ENCODE measurements around the gene KIF1C.
"Not testable (repeated sequence)": the region's sequence is repeated elsewhere in the genome, so short reads cannot be mapped to it uniquely, and the experiment has no call there.

DNA sequence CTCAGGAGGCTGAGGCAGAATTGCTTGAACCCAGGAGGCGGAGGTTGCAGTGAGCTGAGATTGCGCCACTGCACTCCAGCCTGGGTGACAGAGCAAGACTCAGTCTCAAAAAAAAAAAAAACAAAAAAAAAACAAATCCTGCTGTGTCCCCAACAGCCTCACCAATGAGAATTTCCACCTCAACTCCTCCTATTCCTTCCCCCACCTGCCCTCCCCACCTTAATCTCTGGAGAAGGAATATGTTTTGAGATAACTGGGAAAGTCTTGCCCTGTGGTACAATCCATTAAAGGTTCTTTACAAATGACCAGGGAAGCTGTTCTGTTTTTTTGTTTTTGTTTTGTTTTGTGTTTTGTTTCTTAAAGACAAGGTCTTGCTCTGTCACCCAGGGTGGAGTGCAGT, 32.4 kb downstream of the KIF1C start:
- not testable (repeated sequence) for TF ChIP-seq ZNF292 (tag by site-specific recombination; IDR thresholded peaks at IDR 0.05; ENCODE audit: borderline replicate concordance, low read depth); ZNF580 (tag by site-specific recombination; IDR thresholded peaks at IDR 0.05); SCRT1 (tag by site-specific recombination; IDR thresholded peaks at IDR 0.05; ENCODE audit: borderline replicate concordance); ZNF354C (tag by site-specific recombination; IDR thresholded peaks at IDR 0.05; ENCODE audit: borderline replicate concordance, low read depth); ZNF544 (tag by site-specific recombination; IDR thresholded peaks at IDR 0.05); YY1 (tag by site-specific recombination; IDR thresholded peaks at IDR 0.05); ZNF777 (tag by site-specific recombination; IDR thresholded peaks at IDR 0.05; ENCODE audit: borderline replicate concordance); ZNF175 (tag by site-specific recombination; IDR thresholded peaks at IDR 0.05); ZNF513 (tag by site-specific recombination; IDR thresholded peaks at IDR 0.05); ZBTB8A (tag by site-specific recombination; IDR thresholded peaks at IDR 0.05)
- TF ChIP-seq, protein P1, sequence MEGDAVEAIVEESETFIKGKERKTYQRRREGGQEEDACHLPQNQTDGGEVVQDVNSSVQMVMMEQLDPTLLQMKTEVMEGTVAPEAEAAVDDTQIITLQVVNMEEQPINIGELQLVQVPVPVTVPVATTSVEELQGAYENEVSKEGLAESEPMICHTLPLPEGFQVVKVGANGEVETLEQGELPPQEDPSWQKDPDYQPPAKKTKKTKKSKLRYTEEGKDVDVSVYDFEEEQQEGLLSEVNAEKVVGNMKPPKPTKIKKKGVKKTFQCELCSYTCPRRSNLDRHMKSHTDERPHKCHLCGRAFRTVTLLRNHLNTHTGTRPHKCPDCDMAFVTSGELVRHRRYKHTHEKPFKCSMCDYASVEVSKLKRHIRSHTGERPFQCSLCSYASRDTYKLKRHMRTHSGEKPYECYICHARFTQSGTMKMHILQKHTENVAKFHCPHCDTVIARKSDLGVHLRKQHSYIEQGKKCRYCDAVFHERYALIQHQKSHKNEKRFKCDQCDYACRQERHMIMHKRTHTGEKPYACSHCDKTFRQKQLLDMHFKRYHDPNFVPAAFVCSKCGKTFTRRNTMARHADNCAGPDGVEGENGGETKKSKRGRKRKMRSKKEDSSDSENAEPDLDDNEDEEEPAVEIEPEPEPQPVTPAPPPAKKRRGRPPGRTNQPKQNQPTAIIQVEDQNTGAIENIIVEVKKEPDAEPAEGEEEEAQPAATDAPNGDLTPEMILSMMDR (tag by site-specific recombination; IDR thresholded peaks at IDR 0.05): not testable (repeated sequence)
- TF ChIP-seq, protein P2, sequence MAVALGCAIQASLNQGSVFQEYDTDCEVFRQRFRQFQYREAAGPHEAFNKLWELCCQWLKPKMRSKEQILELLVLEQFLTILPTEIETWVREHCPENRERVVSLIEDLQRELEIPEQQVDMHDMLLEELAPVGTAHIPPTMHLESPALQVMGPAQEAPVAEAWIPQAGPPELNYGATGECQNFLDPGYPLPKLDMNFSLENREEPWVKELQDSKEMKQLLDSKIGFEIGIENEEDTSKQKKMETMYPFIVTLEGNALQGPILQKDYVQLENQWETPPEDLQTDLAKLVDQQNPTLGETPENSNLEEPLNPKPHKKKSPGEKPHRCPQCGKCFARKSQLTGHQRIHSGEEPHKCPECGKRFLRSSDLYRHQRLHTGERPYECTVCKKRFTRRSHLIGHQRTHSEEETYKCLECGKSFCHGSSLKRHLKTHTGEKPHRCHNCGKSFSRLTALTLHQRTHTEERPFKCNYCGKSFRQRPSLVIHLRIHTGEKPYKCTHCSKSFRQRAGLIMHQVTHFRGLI (tag by site-specific recombination; IDR thresholded peaks at IDR 0.05): not testable (repeated sequence)
- TF ChIP-seq, protein P3, sequence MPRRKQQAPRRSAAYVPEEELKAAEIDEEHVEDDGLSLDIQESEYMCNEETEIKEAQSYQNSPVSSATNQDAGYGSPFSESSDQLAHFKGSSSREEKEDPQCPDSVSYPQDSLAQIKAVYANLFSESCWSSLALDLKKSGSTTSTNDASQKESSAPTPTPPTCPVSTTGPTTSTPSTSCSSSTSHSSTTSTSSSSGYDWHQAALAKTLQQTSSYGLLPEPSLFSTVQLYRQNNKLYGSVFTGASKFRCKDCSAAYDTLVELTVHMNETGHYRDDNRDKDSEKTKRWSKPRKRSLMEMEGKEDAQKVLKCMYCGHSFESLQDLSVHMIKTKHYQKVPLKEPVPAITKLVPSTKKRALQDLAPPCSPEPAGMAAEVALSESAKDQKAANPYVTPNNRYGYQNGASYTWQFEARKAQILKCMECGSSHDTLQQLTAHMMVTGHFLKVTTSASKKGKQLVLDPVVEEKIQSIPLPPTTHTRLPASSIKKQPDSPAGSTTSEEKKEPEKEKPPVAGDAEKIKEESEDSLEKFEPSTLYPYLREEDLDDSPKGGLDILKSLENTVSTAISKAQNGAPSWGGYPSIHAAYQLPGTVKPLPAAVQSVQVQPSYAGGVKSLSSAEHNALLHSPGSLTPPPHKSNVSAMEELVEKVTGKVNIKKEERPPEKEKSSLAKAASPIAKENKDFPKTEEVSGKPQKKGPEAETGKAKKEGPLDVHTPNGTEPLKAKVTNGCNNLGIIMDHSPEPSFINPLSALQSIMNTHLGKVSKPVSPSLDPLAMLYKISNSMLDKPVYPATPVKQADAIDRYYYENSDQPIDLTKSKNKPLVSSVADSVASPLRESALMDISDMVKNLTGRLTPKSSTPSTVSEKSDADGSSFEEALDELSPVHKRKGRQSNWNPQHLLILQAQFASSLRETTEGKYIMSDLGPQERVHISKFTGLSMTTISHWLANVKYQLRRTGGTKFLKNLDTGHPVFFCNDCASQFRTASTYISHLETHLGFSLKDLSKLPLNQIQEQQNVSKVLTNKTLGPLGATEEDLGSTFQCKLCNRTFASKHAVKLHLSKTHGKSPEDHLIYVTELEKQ (tag by site-specific recombination; IDR thresholded peaks at IDR 0.05; ENCODE audit: borderline replicate concordance): not testable (repeated sequence)
